GM11168 (cell line): ENCODE measurements around the gene PRKAG2.
"Not testable (repeated sequence)": the region's sequence is repeated elsewhere in the genome, so short reads cannot be mapped to it uniquely, and the experiment has no call there.

Experiments
- in situ Hi-C: fragments of 300-500 bp; cut with MboI; formaldehyde crosslinking; loops from one replicate; pipeline ENCODE4 v1.12.0; 2022; ENCODE audit warnings: low sequenced_read_pairs; ENCODE audit not compliant: unreplicated experiment

PRKAG2 gene

DNA sequence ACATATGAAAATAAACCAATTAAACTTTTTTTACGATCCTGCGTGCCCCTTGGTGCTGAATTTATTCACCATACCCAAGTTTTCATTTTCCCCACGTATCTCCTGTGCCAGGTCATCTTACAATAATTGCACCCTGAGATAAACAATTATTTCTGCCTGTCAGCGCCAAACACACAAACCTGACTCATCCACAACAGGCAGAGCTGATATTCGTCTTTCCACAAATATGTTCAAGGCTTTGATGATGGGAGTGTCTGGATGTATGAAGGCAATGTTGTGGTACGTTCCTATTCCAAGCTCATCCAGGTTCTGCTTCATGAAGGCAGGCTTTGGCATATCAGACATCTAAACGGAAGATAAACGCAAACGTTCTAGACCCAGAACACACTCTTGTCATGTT, 311.4 kb downstream of the PRKAG2 start:
- in situ Hi-C loops = no loop called here

DNA sequence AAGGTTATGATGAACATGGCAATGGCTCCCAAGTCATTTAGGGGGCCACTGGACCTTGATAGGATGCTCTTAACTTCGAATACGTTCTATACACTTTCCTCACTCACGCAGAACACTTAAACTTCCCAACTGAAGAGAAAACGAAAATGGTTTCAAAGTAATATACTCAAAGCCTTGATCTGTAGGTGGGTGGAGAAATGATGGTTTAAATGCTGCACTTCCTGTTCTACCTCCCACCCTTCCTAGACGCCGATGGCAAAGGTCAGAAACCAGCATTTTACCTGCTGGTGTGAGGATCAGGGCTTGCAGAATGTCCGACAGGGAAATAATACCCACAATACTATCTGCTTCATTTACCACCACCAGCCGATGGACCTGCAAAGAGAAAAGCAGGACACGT, 316.7 kb downstream of the PRKAG2 start:
- in situ Hi-C loops = no loop called here

DNA sequence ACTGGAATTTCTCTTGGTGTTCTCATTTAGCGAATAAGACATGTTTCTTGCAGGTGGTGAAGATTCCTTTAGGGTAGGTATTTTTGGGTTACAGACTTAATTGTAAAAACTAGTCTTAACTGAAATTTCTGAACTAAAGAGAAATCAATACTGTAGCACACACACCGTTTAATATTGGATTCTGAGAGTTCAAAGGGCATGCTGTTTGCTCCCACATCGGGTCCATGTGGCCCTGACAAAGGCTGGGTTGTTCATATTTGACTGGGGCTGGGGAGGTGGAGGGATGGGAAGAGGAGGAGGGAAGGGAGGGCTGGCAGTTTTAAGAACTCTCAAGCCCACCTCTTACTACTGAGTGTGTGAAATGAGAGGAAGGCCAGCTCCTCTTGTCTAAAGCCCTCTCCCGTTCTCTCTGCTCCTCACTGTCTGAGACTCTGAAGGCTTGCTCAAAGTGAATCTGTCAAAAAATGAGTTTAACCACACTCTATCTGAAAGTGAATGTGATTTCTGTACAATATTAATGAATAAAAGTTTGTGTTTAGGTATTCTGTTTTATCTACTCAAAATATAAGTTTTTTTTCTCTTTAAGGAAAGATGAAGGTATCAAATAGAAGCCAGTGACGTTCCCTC, 317.2 kb downstream of the PRKAG2 start:
- in situ Hi-C loops = no loop called here

DNA sequence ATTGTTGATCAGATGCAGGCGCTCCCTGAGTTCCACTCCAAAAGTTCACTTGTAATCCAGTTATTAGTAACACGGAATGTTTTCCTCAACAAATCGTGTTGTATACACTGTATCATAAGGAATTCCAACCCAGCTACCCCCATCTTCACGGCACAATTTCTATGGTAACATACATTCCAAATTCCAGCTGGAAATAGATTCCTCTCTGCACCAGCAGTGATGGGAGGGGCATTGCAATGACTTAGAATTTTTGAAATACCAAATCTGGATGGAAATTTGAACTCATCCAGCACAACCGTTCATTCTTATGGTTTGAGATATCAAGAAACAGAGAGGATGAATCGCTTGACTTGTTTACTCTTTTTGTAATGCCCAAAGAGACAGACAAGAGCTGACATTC, 318.3 kb downstream of the PRKAG2 start:
- in situ Hi-C loops = no loop called here

DNA sequence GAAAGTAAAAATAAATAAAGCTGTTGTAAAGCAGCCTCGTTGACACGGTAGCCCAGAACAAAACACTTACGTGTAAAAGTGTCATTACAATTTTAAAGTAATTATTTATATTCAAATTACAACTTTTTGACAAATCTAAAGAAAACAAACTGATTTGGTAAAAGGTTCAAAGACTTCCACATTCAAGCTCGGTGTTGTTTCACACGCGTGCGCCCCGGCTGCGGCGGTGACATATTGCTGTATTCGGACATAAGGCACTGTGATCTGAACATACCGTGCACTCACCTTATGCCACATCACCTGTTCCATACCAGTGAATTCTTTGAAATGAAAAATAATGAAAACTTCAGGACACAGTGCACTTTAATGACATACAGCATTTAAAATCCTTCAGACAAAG, 320.3 kb downstream of the PRKAG2 start:
- in situ Hi-C loops = no loop called here

DNA sequence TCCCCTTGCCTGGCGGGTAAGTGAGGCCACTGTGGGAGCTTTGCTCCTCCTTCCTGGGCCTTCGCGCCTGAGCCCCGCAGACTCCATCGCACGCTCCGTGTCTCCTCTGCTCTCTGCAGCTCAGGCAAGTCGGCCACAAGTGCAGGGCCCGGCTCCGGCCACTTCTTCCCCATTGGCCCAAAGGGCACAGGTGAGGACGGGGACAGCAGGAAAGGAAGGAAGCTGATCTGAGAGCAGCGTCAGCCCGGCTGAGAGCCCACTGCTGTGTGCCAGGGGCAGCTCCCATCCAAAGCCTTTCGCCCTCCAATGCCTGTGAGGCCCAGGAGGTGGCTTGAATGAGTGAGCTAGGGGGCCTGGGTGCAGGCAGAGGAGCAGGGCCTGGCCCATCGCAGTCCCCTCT, 323.6 kb downstream of the PRKAG2 start:
- in situ Hi-C loops = no loop called here

DNA sequence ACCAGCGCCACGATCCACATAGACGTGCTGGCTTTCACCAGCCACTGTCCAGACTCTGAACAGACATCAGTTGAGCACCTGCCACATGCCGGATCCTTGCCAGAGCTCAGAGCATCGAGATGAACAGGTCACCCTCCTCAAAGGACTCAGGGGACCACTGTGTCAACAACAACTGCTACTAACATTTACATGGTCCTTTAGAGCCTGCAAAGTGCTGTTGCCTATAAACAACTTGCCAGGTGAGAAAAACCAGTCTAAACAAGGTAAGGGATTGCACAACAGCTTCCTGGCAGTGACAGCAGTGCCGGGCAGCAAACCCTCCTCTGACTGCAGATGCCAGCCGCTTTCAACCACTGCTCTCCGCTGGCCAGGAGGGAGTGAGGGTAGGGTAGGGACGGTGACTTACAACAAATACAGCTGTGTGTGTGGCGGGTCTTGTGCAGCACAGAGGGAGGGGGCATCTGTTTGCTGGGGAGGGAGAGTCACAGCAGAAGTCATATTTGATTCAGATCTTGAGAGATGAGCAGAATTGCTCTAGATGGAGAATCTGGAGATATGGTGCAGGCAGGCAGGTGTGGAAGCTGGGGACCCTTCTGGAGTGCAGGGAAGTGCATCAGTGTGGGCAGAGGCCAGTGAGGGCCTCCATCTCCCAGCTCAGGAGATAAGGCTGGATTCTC, 324.4 kb downstream of the PRKAG2 start:
- in situ Hi-C loops = no loop called here

DNA sequence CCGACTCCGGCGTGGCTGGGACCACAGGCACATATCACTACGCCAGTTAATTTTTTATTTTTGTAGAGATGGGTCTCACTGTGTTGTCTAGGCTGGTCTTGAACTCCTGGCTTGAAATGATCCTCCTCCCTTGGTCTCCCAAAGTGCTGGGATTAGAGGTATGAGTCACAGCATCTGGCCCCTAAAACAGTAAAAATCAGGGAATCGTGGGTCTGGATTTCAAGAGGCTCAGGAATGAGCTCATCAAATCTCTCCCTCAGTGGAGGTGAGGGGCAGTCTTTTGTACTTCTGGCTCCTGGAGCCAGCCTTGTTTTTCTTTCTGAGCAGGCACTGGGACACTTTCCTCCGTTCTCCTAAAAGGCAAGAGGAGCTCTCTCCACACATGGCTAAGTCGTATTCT, 325.1 kb downstream of the PRKAG2 start:
- in situ Hi-C loops = no loop called here

DNA sequence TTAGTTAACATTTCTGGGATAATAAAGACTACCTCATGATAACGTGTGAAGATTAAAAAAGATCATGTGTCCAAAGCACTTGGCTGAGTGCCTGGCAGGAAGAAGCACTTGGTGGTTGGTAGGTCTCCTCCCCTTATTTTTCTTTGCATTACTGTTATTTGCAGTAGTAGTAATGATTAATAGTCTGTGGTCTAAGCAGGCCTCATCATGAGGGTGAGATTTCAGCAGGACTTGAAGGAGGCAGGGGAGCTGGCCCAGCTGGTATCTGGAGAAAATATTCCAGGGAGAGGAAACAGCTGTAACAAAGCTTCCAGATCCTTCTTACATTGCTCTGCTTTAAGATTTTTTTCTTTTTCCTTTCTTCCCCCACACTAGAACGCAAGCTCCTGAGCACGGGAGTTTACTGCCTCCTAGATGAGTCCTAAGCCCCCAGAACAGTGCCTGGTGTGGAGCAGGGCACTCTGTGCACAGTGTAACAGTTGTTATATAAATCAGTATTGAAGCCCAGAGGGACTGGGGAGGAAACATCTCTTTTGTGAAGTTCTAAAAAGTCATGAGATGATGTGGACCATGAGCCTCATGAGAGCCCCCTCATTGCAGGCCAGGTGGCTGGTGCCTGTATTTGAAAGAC, 326.1 kb downstream of the PRKAG2 start:
- in situ Hi-C loops = no loop called here

DNA sequence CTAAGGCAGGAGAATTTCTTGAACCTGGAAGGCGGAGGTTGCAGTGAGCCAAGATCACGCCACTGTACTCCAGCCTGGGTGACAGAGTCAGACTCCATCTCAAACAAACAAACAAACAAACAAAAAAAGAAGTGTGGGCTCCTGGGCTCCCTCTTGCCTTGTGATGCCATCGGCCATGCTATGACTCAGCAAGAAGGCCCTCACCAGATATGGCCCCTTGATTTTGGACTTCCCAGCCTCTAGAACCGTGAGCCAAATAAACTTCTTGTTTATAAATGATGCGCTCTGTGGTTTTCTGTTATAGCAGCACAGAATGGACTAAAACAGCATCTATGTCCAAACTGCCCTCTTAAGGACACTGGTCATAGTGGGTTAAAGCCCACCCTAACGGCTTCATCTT, 327.3 kb downstream of the PRKAG2 start:
- in situ Hi-C loops = no loop called here

DNA sequence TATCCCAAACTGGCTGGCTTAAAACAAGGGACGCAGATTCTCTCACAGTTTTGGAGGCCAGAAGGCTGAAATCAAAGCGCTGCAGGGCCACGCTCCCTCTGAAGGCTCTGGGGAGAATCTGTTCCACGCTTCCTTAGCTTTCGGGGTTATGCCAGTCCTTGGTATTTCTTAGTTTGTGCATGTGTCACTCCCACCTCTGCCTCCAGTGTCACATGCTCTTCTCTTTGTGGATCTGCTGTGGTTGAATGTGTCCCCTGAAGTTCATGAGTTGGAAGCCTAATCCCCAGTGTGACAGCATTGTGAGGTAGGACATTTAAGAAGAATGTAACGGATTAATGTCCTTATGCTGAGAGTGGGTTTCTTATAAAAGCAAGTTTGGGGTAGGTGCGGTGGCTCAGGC, 327.8 kb downstream of the PRKAG2 start:
- in situ Hi-C loops = no loop called here

DNA sequence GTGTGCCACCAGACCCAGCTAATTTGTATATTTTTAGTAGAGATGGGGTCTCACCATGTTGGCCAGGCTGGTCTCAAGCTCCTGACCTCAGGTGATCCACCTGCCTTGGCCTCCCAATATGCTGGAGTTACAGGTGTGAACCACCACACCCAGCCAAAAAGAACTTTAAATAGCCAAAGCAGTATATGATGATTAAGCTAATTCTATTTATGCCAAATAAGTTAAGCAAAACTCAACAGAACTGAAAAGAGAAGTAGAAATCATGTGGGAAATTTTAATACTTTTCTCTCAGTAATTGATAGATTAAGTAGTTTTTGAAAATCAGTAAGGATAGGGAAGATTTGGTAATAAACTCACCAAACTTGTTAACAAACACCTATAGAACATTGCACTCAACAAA, 332.7 kb downstream of the PRKAG2 start:
- in situ Hi-C loops = no loop called here

DNA sequence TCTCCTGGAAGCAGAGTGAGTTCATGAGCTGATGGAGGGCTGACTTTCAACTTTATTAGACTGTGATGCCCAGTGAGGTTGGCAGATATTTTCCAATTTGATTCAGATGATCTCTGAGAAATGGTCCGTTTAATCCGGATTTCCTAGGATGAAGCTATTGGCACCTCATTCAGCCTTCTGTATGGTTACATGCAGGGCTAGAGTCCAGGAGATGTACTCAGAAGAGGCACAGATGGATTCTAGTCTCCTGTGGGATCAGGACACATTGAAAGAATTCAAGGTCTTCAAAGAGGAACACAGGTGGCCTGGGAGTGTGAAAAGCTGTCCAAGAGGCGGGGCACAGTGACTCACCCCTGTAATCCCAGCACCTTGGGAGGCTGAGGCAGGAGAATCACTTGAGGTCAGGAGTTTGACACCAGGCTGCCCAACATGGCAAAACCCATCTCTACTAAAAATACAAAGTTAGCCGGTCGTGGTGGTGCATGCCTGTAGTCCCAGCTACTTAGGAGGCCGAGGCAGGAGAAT, 334.2 kb downstream of the PRKAG2 start:
- in situ Hi-C loops = no loop called here

DNA sequence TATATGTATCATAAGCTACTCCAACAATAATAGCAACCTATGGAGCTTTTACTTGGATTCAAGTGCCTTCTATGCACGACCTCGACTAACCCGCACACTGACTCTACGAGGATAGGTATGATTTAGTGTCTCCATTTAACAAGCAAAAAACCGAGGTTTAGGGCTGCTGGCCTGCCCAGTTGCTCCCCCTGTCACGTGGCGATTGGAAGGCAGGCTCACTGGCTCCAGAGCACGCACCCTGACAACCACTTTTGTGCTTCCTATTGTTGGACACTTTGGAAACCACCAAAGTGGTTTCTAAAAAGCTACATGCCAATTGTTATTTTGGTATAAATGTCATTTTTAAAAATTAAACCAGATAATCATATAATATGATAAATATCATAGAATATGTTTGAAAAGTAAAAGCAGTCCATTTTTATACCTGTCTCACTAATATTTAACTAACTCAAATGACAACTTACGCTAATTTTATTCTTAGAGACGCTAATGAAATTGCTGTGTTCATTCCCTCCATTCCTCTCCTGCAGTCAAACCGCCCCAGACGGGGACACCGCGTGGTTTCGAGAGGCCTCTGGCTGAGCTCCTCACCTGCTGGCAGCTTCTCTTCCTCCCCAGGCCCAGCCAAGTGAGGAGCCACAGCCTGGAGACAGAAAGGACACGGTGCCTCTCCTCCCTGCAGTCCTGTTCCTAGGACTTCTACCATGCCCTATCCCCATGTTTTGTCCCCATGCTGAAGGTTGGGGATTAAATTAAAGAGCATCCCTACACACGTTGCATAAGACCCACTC, 335.0 kb downstream of the PRKAG2 start:
- in situ Hi-C loops = no loop called here

DNA sequence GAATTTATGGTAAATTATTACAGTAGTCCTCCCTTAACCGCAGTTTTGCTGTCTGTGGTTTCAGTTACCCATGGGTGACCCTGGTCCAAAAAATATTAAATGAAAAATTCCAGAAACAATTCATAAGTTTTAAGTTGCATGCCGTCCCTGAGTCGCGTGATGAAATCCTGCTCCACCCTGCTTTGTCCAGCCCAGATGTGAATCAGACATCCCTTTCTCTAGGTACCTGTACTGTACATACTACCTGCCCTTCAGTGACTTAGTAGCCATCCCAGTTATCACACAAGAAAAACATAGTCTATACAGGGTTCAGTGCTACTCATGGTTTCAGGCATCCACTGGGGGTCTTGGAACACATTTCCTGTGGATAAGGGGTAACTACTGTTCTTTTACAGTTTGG, 336.8 kb downstream of the PRKAG2 start:
- in situ Hi-C loops = no loop called here

DNA sequence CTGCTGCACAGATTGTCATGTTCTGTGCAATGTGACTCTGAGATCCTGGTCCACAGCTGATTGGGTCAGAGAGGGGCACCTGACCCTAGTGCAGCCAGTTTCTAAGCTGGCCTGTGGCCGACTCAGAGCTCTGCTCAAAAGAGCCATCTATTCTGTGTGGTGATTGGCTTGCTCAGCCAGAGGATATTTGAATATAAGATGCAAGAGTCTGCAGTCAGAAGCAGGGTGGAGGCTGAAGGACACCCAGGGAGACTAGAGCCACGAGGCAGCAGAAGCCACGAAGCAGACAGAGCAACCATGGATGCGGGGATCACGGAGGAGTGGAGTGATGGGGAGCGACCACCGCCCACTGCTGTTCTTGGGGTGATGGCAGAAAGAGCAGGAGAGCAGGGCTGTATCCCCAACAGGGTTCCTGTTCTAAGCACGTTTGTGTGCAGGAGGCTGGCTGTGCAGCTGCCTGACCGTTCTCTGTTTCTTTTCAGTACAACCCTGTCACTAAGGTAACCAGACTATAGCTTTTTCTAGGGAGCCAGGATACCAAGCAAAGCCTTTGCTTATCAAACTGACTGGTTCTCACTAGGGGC, 337.7 kb downstream of the PRKAG2 start:
- in situ Hi-C loops = no loop called here

DNA sequence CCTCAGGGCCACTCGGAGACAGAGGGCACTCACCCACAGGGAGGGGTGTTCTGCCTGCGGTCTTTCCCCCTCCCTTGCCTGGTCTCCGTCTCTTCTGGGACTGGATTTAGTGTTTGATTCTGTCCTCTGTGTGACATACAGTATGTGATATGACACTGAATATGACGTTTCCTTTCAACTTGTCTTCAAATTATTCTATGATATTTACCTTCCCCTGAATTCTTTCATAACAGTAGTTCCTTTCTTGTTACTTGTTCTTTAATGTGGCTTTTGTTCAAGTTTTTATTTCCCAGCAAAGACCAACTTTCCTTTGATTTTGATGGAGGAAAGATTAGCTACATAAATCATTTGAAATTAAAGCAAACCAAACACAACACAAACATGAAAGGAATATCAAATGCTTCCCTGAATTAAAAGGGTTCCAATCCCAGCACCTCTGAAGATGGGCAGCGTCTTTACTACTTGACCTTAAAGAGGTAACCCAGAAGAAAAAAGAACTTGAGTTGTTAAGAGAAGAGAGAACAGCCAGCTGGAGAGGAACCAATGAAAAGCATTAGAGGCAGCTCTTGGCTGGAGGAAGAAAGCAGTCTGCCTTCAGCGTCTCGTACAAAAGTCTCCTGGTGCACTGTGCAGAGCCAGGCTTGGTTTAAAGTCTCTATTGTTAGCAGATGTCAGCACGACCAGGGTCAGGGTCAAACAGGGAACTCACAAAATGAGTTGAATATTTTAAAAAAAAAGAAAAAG, 338.9 kb downstream of the PRKAG2 start:
- in situ Hi-C loops = no loop called here

DNA sequence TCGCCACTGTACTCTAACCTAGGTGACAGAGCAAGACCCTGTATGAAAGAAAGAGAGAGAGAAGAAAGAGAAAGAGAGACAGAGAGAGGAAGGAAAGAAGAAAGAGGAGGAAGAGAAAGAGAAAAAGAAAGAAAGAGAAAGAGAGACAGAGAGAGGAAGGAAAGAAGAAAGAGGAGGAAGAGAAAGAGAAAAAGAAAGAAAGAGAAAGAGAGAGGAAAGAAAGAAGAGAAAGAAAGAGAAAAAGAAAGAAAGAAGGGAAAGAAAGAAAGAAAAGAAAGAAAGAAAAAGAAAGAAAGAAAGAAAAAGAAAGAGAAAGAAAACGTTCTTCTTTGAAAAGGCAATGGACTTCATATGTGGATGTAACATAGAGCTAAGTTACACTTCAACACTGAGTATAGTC, 340.7 kb downstream of the PRKAG2 start:
- in situ Hi-C loops = not testable (repeated sequence)

DNA sequence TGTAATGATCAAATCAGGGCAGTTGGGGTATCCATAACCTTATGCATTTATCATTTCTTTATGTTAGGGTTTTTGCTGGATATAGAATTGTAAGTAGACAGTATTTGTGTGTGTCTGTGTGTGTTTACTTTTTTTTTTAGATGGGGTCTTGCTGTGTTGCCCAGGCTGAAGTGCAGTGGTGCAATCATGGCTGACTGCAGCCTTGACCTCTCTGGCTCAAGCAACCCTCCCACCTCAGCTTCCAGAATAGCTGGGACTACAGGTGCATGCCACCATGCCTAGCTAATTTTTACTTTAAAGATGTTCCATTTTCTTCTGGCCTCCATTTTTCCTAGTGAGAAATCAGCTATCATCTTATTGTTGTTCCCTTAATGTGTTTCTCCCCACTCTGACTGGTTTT, 347.1 kb downstream of the PRKAG2 start:
- in situ Hi-C loops = no loop called here

DNA sequence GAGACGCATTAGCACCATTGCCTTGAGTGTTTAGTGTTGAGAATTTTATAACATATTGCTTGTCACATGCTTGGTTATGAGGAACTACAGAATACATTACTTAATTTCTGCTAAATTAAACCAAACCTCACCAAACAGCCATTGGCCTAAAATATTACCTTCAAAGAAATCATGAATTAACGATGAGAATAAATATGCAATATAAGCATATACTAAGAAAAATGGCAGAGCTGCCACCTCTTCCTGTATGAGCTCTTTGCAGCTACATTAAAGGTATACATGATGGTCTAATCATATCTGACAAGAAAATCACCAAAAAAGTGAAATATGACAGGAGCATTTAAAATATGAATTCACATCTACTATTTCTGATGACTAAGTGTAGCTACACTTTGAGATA, 352.1 kb downstream of the PRKAG2 start:
- in situ Hi-C loops = no loop called here
